GM10266 (cell line): Measurements from ENCODE around the gene GCNA.

Source experiments
- DNase-seq: peaks from one replicate; pipeline ENCODE4 v3.0.0; 2012; ENCODE audit errors: extremely low spot score
- CTCF ChIP-seq: IDR thresholded peaks from 2 replicates; pipeline ENCODE4 v1.5.1; 2012; ENCODE audit warnings: mild to moderate bottlenecking, low read depth; ENCODE audit not compliant: control insufficient read depth, insufficient read depth; ENCODE audit errors: missing control alignments

GCNA gene

GRCh38 chrX:71578253-71579135 is at the start of gene GCNA:
GCNA (plus strand) TSS chrX:71578437; CDS start chrX:71580822, 2,385 bp downstream.
- no peak for DNase-seq
- TF ChIP-seq CTCF: no peak

- no peak for DNase-seq
- no peak for TF ChIP-seq CTCF
Observed at GRCh38 chrX:71532078-71532752, 46.0 kb upstream of the GCNA start.

GRCh38 chrX:71532753-71533425 is 45.3 kb upstream of the GCNA start, which contains the start of gene OGT:
OGT (plus strand) TSS chrX:71533104; CDS start chrX:71533300, 196 bp downstream.
- peak; percentile 55 for DNase-seq
- TF ChIP-seq CTCF: no peak

GRCh38 chrX:71533516-71533850 is 44.8 kb upstream of the GCNA start:
- DNase-seq: no peak
- no peak for TF ChIP-seq CTCF

- no peak for TF ChIP-seq CTCF
- DNase-seq: peak; percentile 9
Observed at GRCh38 chrX:71533851-71534561, 44.2 kb upstream of the GCNA start.

- no peak for TF ChIP-seq CTCF
- DNase-seq: no peak
Observed at GRCh38 chrX:71534773-71535544, 43.3 kb upstream of the GCNA start.
